HCT116 (cell line): ENCODE measurements around the gene ACTR3C. TPM values are rescaled to one million over a fixed set of nuclear protein-coding genes. Genes with fewer than 3 reads are reported as not detected.
"Not testable (repeated sequence)": the region's sequence is repeated elsewhere in the genome, so short reads cannot be mapped to it uniquely, and the experiment has no call there.

Source experiments
- ATAC-seq: fragments of 200-7000 bp; cut with Tn5 transposase; 2 replicates; pipeline ENCODE4 v1.9.1; 2020; ENCODE audit warnings: mild to moderate bottlenecking, moderate library complexity
- BruUV-seq: library from RNA; stranded (reverse); fragments of 400-500 nt; replicated peaks from 2 replicates; lab custom pipeline; 2021; lab: Mats Ljungman, UMichigan
- CTCF ChIA-PET: fragments of 300-600 bp; sonication (Branson Sonifier 250); formaldehyde crosslinking; loops from one replicate; lab custom pipeline; 2021; ENCODE audit warnings: antibody characterized with exemption; lab: Charles Lee
- POLR2A ChIA-PET: fragments of 300-600, 350-600 bp; sonication (Branson Sonifier 250); formaldehyde crosslinking; loops from one replicate; lab custom pipeline; 2021; ENCODE audit warnings: antibody characterized with exemption; lab: Charles Lee
- RAD21 ChIA-PET, 2 experiments: fragments of 300-600 bp; sonication (Branson Sonifier 250); formaldehyde crosslinking; loops; one replicate each; lab custom pipeline; 2023; ENCODE audit warnings: low total read pairs in 2 of 2; ENCODE audit not compliant: uncharacterized antibody in 2 of 2, unreplicated experiment in 2 of 2, low non-redundant PET in 1 of 2; lab: Charles Lee
- DNase-seq: peaks from one replicate; pipeline ENCODE4 v3.0.0-alpha.2; 2010; ENCODE audit warnings: low read depth, low spot score
- H2AFZ ChIP-seq: fragments of 200-600 bp; shearing (Covaris generic), sonication (generic); 2 replicates; pipeline ENCODE4 v1.6.1; 2017; ENCODE audit warnings: low read depth, mixed run types, mixed read lengths, antibody characterized with exemption, low read length; ENCODE audit not compliant: poor library complexity, severe bottlenecking
- H3K27ac ChIP-seq: 2 replicates; pipeline ENCODE4 v1.5.1; 2012; ENCODE audit warnings: low read depth, low read length
- H3K27me3 ChIP-seq: fragments of 200-600 bp; sonication (generic); 2 replicates; pipeline ENCODE4 v1.6.1; 2016; ENCODE audit warnings: mixed run types, low read length, mixed read lengths; ENCODE audit not compliant: insufficient read depth
- H3K36me3 ChIP-seq, 2 experiments: fragments of 200-500 bp in 1 of 2; fragments of 200-600 bp in 1 of 2; sonication (Bioruptor generic) in 1 of 2; sonication (generic) in 1 of 2; 2 replicates each; pipeline versions ENCODE4 v1.5.1 to v1.6.1; 2014 to 2016; ENCODE audit warnings: low read length in 2 of 2, inconsistent platforms in 1 of 2, mixed read lengths in 1 of 2, mixed run types in 1 of 2; ENCODE audit not compliant: insufficient read depth in 2 of 2, control insufficient read depth in 1 of 2
- H3K4me1 ChIP-seq, 2 experiments: fragments of 200-600 bp in 1 of 2; sonication (generic) in 1 of 2; 2 replicates each; pipeline versions ENCODE4 v1.5.1 to v1.6.1; 2012 to 2017; ENCODE audit warnings: low read length in 2 of 2, inconsistent platforms in 1 of 2, mild to moderate bottlenecking in 1 of 2, mixed read lengths in 1 of 2, mixed run types in 1 of 2, moderate library complexity in 1 of 2; ENCODE audit not compliant: insufficient read depth in 2 of 2, control insufficient read depth in 1 of 2
- H3K4me2 ChIP-seq: fragments of 200-600 bp; sonication (generic); 2 replicates; pipeline ENCODE4 v1.6.1; 2017; ENCODE audit warnings: mixed run types, low read length, mixed read lengths
- H3K4me3 ChIP-seq, 2 experiments: fragments of 200-600 bp in 1 of 2; sonication (generic) in 1 of 2; replicated peaks in 1 of 2; 2 replicates each; pipeline ENCODE4 v1.5.1; 2011 to 2016; ENCODE audit warnings: low read length in 2 of 2, control low read depth in 1 of 2, low read depth in 1 of 2, mild to moderate bottlenecking in 1 of 2, mixed read lengths in 1 of 2, mixed run types in 1 of 2
- H3K79me2 ChIP-seq: fragments of 200-600 bp; sonication (generic); 2 replicates; pipeline ENCODE4 v1.6.1; 2017; ENCODE audit warnings: mild to moderate bottlenecking, mixed run types, low read length, moderate library complexity, mixed read lengths; ENCODE audit not compliant: insufficient read depth
- H3K9ac ChIP-seq: fragments of 200-600 bp; sonication (generic); 2 replicates; pipeline ENCODE4 v1.6.1; 2016; ENCODE audit warnings: low read length, mixed read lengths
- H3K9me2 ChIP-seq: fragments of 200-600 bp; sonication (generic), shearing (Covaris generic); 2 replicates; pipeline ENCODE4 v1.6.1; 2017; ENCODE audit warnings: mixed run types, mild to moderate bottlenecking, moderate library complexity; ENCODE audit not compliant: insufficient read depth
- H3K9me3 ChIP-seq, 2 experiments: fragments of 200-500 bp in 1 of 2; fragments of 200-600 bp in 1 of 2; sonication (Bioruptor generic) in 1 of 2; sonication (generic) in 1 of 2; 2 replicates each; pipeline ENCODE4 v1.6.1; 2014 to 2017; ENCODE audit warnings: low read length in 2 of 2, mixed read lengths in 2 of 2, inconsistent platforms in 1 of 2, low read depth in 1 of 2, mild to moderate bottlenecking in 1 of 2, mixed run types in 1 of 2, moderate library complexity in 1 of 2; ENCODE audit not compliant: control insufficient read depth in 1 of 2, insufficient read depth in 1 of 2
- H4K20me1 ChIP-seq: fragments of 200-600 bp; sonication (generic), shearing (Covaris generic); 2 replicates; pipeline ENCODE4 v1.6.1; 2017; ENCODE audit warnings: mixed run types, mild to moderate bottlenecking, moderate library complexity; ENCODE audit not compliant: insufficient read depth
- ATF3 ChIP-seq: IDR thresholded peaks from 2 replicates; pipeline ENCODE4 v1.6.1; 2012
- ELF1 ChIP-seq: IDR thresholded peaks from 2 replicates; pipeline ENCODE4 v1.6.1; 2012; ENCODE audit warnings: low read depth, borderline replicate concordance
- EZH2 ChIP-seq: fragments of 200-600 bp; sonication (generic); IDR thresholded peaks from 2 replicates; pipeline ENCODE4 v1.6.1; 2017; ENCODE audit warnings: antibody characterized with exemption, mixed run types
- FOSL1 ChIP-seq: IDR thresholded peaks from 2 replicates; pipeline ENCODE4 v1.6.1; 2012; ENCODE audit warnings: low read depth
- MAX ChIP-seq: IDR thresholded peaks from 2 replicates; pipeline ENCODE4 v1.6.1; 2012
- RAD21 ChIP-seq: IDR thresholded peaks from 2 replicates; pipeline ENCODE4 v1.6.1; 2012; ENCODE audit warnings: low read depth, mild to moderate bottlenecking
- SIN3A ChIP-seq: IDR thresholded peaks from 2 replicates; pipeline ENCODE4 v1.6.1; 2012; ENCODE audit warnings: low read depth
- SP1 ChIP-seq: IDR thresholded peaks from 2 replicates; pipeline ENCODE4 v1.6.1; 2012; ENCODE audit warnings: low read depth
- intact Hi-C: fragments of 100-400 bp; cut with micrococcal nuclease; formaldehyde crosslinking; loops from 2 replicates; pipeline ENCODE4 v1.10.0; 2022
- total RNA-seq: library from RNA; stranded (reverse); gene quantifications from one replicate; pipeline ENCODE4 v1.2.1, GENCODE V29; 2021; ENCODE audit not compliant: unreplicated experiment
- TF ChIP-seq, protein P1 (sequence below): IDR thresholded peaks from 2 replicates; pipeline ENCODE4 v1.6.1; 2012; ENCODE audit warnings: low read depth

Gene ACTR3C
- total RNA-seq, 1 experiment from 2014 or later: 2.0 TPM

DNA sequence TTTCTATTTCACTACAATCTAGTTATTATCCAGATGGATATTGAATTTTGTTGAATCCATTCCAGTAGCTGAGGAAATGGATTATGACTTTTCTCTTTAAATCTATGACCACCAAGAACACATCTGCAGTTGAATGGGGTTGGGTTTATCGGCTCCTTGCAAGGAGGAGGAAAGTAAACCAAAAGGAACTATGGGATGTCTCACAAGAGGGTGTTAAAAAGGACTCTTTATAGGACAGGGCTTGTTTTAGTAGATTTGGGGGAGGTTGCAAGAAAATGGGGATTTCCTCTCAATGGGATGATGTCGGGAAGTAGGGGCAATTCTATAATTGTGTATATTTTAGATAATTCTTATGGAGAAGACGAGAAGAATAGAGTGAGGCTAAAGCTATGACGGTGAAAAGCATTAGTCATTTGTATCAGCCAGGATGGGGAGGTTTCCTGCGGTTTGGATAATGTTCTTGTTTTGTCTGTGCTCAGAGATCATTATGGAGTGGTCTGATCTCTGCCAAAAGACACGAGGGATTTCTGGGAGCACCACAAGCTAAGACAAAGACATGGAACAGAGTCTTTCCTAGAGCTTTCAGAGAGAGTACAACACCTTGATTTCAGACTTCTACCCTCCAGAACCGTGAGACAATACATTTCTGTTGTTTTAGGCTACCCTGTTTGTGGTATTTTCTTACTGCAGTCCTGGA, 5.4 kb downstream of the ACTR3C start:
- Histone ChIP-seq H3K27me3 (no peaks in the 10 kb centered on the region), H3K4me2 (no peak overlapping the region), H3K4me3 (no peak overlapping the region), H3K79me2 (0 out of 2 replicates have a peak, but pooled peaks cover 6% of the 10 kb centered on the region), H3K9me2 (no peaks in the 10 kb centered on the region), H3K27ac (no peak overlapping the region), H3K36me3 (no peaks in the 10 kb centered on the region), H3K9ac (no peak overlapping the region), H2AFZ (no peak overlapping the region), H3K9me3 (no peaks in the 10 kb centered on the region), H4K20me1 (no peaks in the 10 kb centered on the region), H3K4me1 (peaks cover 0 to 29% of the 10 kb centered on the region in 2 experiments; a peak in 3 of 4 replicates)
- DNase-seq: no peak
- TF ChIP-seq SIN3A (no peak), MAX (no peak), EZH2 (no peak), FOSL1 (no peak), ATF3 (no peak), ELF1 (no peak), SP1 (no peak), RAD21 (no peak)
- TF ChIP-seq, protein P1, sequence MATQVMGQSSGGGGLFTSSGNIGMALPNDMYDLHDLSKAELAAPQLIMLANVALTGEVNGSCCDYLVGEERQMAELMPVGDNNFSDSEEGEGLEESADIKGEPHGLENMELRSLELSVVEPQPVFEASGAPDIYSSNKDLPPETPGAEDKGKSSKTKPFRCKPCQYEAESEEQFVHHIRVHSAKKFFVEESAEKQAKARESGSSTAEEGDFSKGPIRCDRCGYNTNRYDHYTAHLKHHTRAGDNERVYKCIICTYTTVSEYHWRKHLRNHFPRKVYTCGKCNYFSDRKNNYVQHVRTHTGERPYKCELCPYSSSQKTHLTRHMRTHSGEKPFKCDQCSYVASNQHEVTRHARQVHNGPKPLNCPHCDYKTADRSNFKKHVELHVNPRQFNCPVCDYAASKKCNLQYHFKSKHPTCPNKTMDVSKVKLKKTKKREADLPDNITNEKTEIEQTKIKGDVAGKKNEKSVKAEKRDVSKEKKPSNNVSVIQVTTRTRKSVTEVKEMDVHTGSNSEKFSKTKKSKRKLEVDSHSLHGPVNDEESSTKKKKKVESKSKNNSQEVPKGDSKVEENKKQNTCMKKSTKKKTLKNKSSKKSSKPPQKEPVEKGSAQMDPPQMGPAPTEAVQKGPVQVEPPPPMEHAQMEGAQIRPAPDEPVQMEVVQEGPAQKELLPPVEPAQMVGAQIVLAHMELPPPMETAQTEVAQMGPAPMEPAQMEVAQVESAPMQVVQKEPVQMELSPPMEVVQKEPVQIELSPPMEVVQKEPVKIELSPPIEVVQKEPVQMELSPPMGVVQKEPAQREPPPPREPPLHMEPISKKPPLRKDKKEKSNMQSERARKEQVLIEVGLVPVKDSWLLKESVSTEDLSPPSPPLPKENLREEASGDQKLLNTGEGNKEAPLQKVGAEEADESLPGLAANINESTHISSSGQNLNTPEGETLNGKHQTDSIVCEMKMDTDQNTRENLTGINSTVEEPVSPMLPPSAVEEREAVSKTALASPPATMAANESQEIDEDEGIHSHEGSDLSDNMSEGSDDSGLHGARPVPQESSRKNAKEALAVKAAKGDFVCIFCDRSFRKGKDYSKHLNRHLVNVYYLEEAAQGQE: no peak
- POLR2A ChIA-PET: no interaction called here
- intact Hi-C loops: no loop called here
- RAD21 ChIA-PET: no interaction called here
- no peak for ATAC-seq
- CTCF ChIA-PET: no interaction called here
- BruUV-seq: no TSS peak

DNA sequence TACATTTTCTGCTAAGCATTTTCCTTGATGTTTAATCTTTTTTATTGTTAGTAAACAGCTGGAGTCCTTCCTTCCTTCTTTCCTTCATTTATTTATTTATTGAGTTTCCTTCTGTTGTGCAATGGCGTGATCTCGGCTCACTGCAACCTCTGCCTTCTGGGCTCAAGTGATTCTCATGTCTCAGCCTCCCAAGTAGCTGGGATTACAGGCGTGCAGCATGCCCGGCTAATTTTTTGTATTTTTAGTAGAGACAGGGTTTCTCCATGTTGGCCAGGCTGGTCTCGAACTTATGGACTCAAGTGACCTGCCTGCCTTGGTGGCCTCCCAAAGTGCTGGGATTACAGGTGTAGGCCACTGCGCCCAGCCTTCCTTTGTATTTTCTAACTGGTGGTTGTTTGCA, 6.4 kb downstream of the ACTR3C start:
- H3K27ac ChIP-seq, H3K4me3 ChIP-seq, H3K9me2 ChIP-seq, H3K36me3 ChIP-seq, H4K20me1 ChIP-seq, H3K79me2 ChIP-seq, POLR2A ChIA-PET, H3K27me3 ChIP-seq, DNase-seq, BruUV-seq, CTCF ChIA-PET, H3K9me3 ChIP-seq, ATAC-seq, H2AFZ ChIP-seq, H3K9ac ChIP-seq, H3K4me2 ChIP-seq, RAD21 ChIA-PET, intact Hi-C loops: not testable (repeated sequence)
- H3K4me1 ChIP-seq: peaks cover 0 to 29% of the 10 kb centered on the region in 2 experiments; a peak in 3 of 4 replicates
